Memory B cell (primary cell): ENCODE measurements around the gene POM121C.
"Not testable (repeated sequence)": the region's sequence is repeated elsewhere in the genome, so short reads cannot be mapped to it uniquely, and the experiment has no call there.

Experiments used
- ATAC-seq: fragments of 150-1000 bp; cut with Tn5 transposase; 2 replicates; pipeline ENCODE4 v1.10.0; 2021; ENCODE audit warnings: low read depth, mild to moderate bottlenecking, moderate library complexity
- DNase-seq, 2 donors: peaks; one replicate each; pipeline ENCODE4 v3.0.0; 2022; ENCODE audit warnings: low spot score in 2 of 2
- H3K27ac Mint-ChIP-seq: one replicate; pipeline ENCODE4 v1.8.0; 2022; ENCODE audit warnings: mild to moderate bottlenecking, moderate library complexity, mixed read lengths
- H3K27me3 Mint-ChIP-seq: one replicate; pipeline ENCODE4 v1.8.0; 2022; ENCODE audit warnings: mixed read lengths
- H3K36me3 Mint-ChIP-seq: one replicate; pipeline ENCODE4 v1.8.0; 2022; ENCODE audit warnings: mild to moderate bottlenecking, mixed read lengths
- H3K4me1 Mint-ChIP-seq: one replicate; pipeline ENCODE4 v1.8.0; 2022; ENCODE audit warnings: mixed read lengths
- H3K4me3 Mint-ChIP-seq: one replicate; pipeline ENCODE4 v1.8.0; 2022; ENCODE audit warnings: mild to moderate bottlenecking, moderate library complexity, mixed read lengths
- H3K9me3 Mint-ChIP-seq: one replicate; pipeline ENCODE4 v1.8.0; 2022; ENCODE audit warnings: mixed read lengths

The POM121C gene

GRCh38 chr7:75393194-75393593, 92.9 kb downstream of the POM121C start:
- not testable (repeated sequence) for H3K27ac Mint-ChIP-seq, H3K4me3 Mint-ChIP-seq, H3K9me3 Mint-ChIP-seq, H3K36me3 Mint-ChIP-seq, DNase-seq, H3K4me1 Mint-ChIP-seq, H3K27me3 Mint-ChIP-seq, ATAC-seq

GRCh38 chr7:75374519-75375317, 111.4 kb downstream of the POM121C start:
- DNase-seq, ATAC-seq, H3K27ac Mint-ChIP-seq, H3K4me1 Mint-ChIP-seq, H3K36me3 Mint-ChIP-seq, H3K4me3 Mint-ChIP-seq, H3K9me3 Mint-ChIP-seq, H3K27me3 Mint-ChIP-seq: not testable (repeated sequence)

GRCh38 chr7:75374144-75374518, 112.0 kb downstream of the POM121C start:
- H3K4me3 Mint-ChIP-seq, H3K27ac Mint-ChIP-seq, H3K9me3 Mint-ChIP-seq, H3K27me3 Mint-ChIP-seq, ATAC-seq, DNase-seq, H3K4me1 Mint-ChIP-seq, H3K36me3 Mint-ChIP-seq: not testable (repeated sequence)

- H3K9me3 Mint-ChIP-seq, H3K4me1 Mint-ChIP-seq, ATAC-seq, H3K27ac Mint-ChIP-seq, DNase-seq, H3K27me3 Mint-ChIP-seq, H3K36me3 Mint-ChIP-seq, H3K4me3 Mint-ChIP-seq: not testable (repeated sequence)
These were observed 118.8 kb downstream of the POM121C start for GRCh38 chr7:75367313-75367712.
